ENCODE measurements around the gene RPL35.

DNA sequence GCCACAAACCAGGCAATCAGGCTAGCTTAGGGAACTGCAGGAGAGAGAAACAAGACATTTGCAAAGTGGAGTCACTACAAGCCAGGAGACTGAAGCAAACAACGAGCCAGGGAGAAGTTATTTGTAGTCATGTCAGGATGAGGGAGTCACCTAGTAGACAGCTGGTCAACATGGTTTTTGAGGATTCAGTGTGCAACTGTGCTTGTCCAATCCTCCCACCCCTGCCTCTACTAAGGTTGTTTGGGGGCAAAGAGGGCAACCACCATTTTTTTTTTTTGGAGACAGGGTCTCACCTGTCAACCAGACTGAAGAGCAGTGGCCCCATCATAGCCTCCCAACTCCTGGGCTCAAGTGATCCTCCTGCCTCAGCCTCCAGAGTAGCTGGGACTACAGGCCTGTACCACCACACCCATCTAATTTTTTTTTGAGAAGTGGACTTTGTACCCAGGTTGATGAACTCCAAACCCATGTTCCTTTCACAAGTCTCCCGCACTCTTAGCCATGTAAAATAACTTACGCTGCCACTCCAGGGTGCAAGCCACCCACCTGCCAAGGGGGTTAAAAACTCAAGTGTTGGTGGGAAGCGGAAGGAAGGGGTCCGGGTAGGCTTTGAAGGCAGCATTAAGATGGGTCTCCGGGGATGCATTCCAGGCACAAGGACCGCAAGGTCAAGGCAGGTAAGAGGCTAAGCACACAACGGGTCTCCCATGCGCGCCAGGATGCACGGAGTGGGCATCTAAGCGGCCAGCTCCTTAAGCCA is 995 bp downstream of the RPL35 start:
- TF ChIP-seq SREBF1 (IDR thresholded peaks at IDR 0.05; ENCODE audit: low read length) = no peak
- no peak for TF ChIP-seq REST (IDR thresholded peaks at IDR 0.05; ENCODE audit: low read depth, low read length)
- TF ChIP-seq, protein P1, sequence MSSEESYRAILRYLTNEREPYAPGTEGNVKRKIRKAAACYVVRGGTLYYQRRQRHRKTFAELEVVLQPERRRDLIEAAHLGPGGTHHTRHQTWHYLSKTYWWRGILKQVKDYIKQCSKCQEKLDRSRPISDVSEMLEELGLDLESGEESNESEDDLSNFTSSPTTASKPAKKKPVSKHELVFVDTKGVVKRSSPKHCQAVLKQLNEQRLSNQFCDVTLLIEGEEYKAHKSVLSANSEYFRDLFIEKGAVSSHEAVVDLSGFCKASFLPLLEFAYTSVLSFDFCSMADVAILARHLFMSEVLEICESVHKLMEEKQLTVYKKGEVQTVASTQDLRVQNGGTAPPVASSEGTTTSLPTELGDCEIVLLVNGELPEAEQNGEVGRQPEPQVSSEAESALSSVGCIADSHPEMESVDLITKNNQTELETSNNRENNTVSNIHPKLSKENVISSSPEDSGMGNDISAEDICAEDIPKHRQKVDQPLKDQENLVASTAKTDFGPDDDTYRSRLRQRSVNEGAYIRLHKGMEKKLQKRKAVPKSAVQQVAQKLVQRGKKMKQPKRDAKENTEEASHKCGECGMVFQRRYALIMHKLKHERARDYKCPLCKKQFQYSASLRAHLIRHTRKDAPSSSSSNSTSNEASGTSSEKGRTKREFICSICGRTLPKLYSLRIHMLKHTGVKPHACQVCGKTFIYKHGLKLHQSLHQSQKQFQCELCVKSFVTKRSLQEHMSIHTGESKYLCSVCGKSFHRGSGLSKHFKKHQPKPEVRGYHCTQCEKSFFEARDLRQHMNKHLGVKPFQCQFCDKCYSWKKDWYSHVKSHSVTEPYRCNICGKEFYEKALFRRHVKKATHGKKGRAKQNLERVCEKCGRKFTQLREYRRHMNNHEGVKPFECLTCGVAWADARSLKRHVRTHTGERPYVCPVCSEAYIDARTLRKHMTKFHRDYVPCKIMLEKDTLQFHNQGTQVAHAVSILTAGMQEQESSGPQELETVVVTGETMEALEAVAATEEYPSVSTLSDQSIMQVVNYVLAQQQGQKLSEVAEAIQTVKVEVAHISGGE (CRISPR knock-in tag; IDR thresholded peaks at IDR 0.05) = no peak
- TF ChIP-seq RBBP5 (conservative IDR thresholded peaks at IDR 0.05) = no peak
- no peak for TF ChIP-seq ETV6 (conservative IDR thresholded peaks at IDR 0.05 in 1 of 2, IDR thresholded peaks at IDR 0.05 in 1 of 2; ENCODE audit: borderline replicate concordance in 1 of 2, low read depth in 1 of 2)
- no peak for TF ChIP-seq CTCF (IDR thresholded peaks at IDR 0.05 in 2 of 3, conservative IDR thresholded peaks at IDR 0.05 in 1 of 3; ENCODE audit: control insufficient read depth in 2 of 3, extremely low read depth in 1 of 3, insufficient read depth in 1 of 3, low read depth in 3 of 3, low read length in 3 of 3)
- no peak for TF ChIP-seq POLR2A (IDR thresholded peaks at IDR 0.05; ENCODE audit: low read depth, low read length)
- no peak for TF ChIP-seq SMARCA5 (IDR thresholded peaks at IDR 0.05)
- no peak for TF ChIP-seq ZNF274 (IDR thresholded peaks at IDR 0.05; ENCODE audit: insufficient read depth, insufficient read length)
- no peak for TF ChIP-seq CBX5 (IDR thresholded peaks at IDR 0.05; ENCODE audit: low read depth)

All from GM12878 (cell line).